Neuronal stem cell (in vitro differentiated cells): ENCODE measurements around the gene SH3PXD2A.
A peak's percentile ranks its signal among the peaks of the same experiment; 100 is the strongest.

ENCODE experiments used
- DNase-seq: peaks from one replicate; pipeline ENCODE4 v3.0.0-alpha.2; 2013; ENCODE audit warnings: low spot score
- H2AFZ ChIP-seq: one replicate; pipeline ENCODE4 v1.6.1; 2013; ENCODE audit warnings: mild to moderate bottlenecking, low read length, inconsistent platforms
- H2AK5ac ChIP-seq: 2 replicates; pipeline ENCODE4 v1.6.1; 2013; ENCODE audit warnings: low read depth, mild to moderate bottlenecking, inconsistent platforms, low read length, moderate library complexity, mixed read lengths
- H2BK120ac ChIP-seq: 2 replicates; pipeline ENCODE4 v1.6.1; 2013; ENCODE audit warnings: low read depth, mild to moderate bottlenecking, inconsistent platforms, low read length, moderate library complexity, mixed read lengths
- H2BK12ac ChIP-seq: one replicate; pipeline ENCODE4 v1.6.1; 2013; ENCODE audit warnings: low read length, inconsistent platforms
- H2BK15ac ChIP-seq: 2 replicates; pipeline ENCODE4 v1.6.1; 2013; ENCODE audit warnings: mild to moderate bottlenecking, low read length, inconsistent platforms, mixed read lengths
- H2BK5ac ChIP-seq: one replicate; pipeline ENCODE4 v1.6.1; 2013; ENCODE audit warnings: inconsistent platforms, mild to moderate bottlenecking, low read length, moderate library complexity
- H3K14ac ChIP-seq: one replicate; pipeline ENCODE4 v1.6.1; 2013; ENCODE audit warnings: low read length, inconsistent platforms
- H3K18ac ChIP-seq: 2 replicates; pipeline ENCODE4 v1.6.1; 2013; ENCODE audit warnings: low read length, inconsistent platforms
- H3K23ac ChIP-seq: 2 replicates; pipeline ENCODE4 v1.6.1; 2013; ENCODE audit warnings: low read depth, mild to moderate bottlenecking, mixed read lengths, low read length, inconsistent platforms; ENCODE audit not compliant: poor library complexity
- H3K27ac ChIP-seq: replicated peaks from 3 replicates; pipeline ENCODE4 v1.5.1; 2013; ENCODE audit warnings: low read length, inconsistent platforms
- H3K27me3 ChIP-seq, 3 experiments: 2 replicates each; pipeline ENCODE4 v1.6.1; 2013; ENCODE audit warnings: low read length in 3 of 3, mild to moderate bottlenecking in 2 of 3, inconsistent platforms in 1 of 3, low read depth in 1 of 3, mixed read lengths in 1 of 3, moderate library complexity in 1 of 3; ENCODE audit not compliant: control insufficient read depth in 3 of 3, insufficient read depth in 3 of 3
- H3K36me3 ChIP-seq, 2 donors: replicated peaks in 1 of 2; 2 replicates each; pipeline ENCODE4 v1.6.1; 2013; ENCODE audit warnings: low read length in 2 of 2; ENCODE audit not compliant: control insufficient read depth in 2 of 2, insufficient read depth in 2 of 2
- H3K4ac ChIP-seq: 2 replicates; pipeline ENCODE4 v1.6.1; 2013; ENCODE audit warnings: inconsistent platforms, mild to moderate bottlenecking, low read length, moderate library complexity
- H3K4me1 ChIP-seq, 2 donors: 1 replicate in 1 of 2; 2 replicates in 1 of 2; pipeline ENCODE4 v1.6.1; 2013; ENCODE audit warnings: low read length in 2 of 2, low read depth in 1 of 2; ENCODE audit not compliant: control insufficient read depth in 2 of 2, insufficient read depth in 1 of 2
- H3K4me2 ChIP-seq: one replicate; pipeline ENCODE4 v1.6.1; 2013; ENCODE audit warnings: mild to moderate bottlenecking, low read length, inconsistent platforms; ENCODE audit not compliant: insufficient read depth, poor library complexity, severe bottlenecking
- H3K4me3 ChIP-seq, 2 donors: 2 replicates each; pipeline ENCODE4 v1.5.1; 2013; ENCODE audit warnings: low read length in 2 of 2, mild to moderate bottlenecking in 2 of 2, inconsistent platforms in 1 of 2, moderate library complexity in 1 of 2
- H3K79me1 ChIP-seq: one replicate; pipeline ENCODE4 v1.6.1; 2013; ENCODE audit warnings: low read depth, mild to moderate bottlenecking, inconsistent platforms, low read length, moderate library complexity
- H3K9ac ChIP-seq: one replicate; pipeline ENCODE4 v1.6.1; 2013; ENCODE audit warnings: mild to moderate bottlenecking, low read depth, low read length, inconsistent platforms; ENCODE audit not compliant: poor library complexity
- H3K9me3 ChIP-seq, 2 donors: replicated peaks in 1 of 2; 2 replicates each; pipeline versions ENCODE3 to v1.6.1; 2013; ENCODE audit warnings: low read length in 2 of 2, mild to moderate bottlenecking in 2 of 2, inconsistent platforms in 1 of 2, low read depth in 1 of 2, mixed read lengths in 1 of 2, moderate library complexity in 1 of 2; ENCODE audit not compliant: control insufficient read depth in 2 of 2, insufficient read depth in 1 of 2
- H4K8ac ChIP-seq: one replicate; pipeline ENCODE4 v1.6.1; 2013; ENCODE audit warnings: low read depth, mild to moderate bottlenecking, inconsistent platforms, low read length, moderate library complexity
- H4K91ac ChIP-seq: one replicate; pipeline ENCODE4 v1.6.1; 2013; ENCODE audit warnings: low read length, low read depth, mild to moderate bottlenecking, inconsistent platforms; ENCODE audit not compliant: poor library complexity
- WGBS, 2 donors: extraction: QIAGEN DNeasy Blood & Tissue Kit; methylation state at CpG; one replicate each; pipeline ENCODE4 v1.1.7; 2013; ENCODE audit warnings: missing lambda C conversion rate in 2 of 2, mixed read lengths in 1 of 2; ENCODE audit not compliant: insufficient read length in 2 of 2, insufficient replicate concordance in 1 of 2; ENCODE audit errors: extremely low coverage in 2 of 2; 5-methylcytosine and 5-hydroxymethylcytosine counted together

Gene SH3PXD2A

DNA sequence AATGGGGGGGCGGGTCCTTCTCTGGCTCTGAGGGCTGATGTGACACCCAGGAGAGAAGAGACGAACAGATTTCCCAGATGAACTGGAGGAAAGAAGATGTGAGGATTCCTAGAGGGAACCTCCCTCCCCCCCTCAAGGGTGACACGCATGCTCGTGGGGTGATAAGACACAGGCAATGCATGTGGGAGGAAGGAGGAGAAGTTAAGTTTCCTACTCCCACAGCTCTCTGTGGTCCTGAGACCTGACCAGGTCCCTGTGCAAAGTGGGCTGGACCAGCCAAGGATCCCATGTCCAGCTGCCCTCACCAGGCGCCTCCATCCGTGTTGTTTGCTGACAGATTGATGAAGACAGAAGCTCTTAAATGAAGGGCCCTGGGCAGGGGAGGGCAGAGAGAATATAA is 112.6 kb downstream of the SH3PXD2A start:
- H3K4me2 ChIP-seq: no peak overlapping the region
- H2BK120ac ChIP-seq: no peak overlapping the region
- H3K36me3 ChIP-seq: no peaks in the 10 kb centered on the region
- no peak overlapping the region for H2AK5ac ChIP-seq
- H4K91ac ChIP-seq: no peak overlapping the region
- H2BK5ac ChIP-seq: no peak overlapping the region
- no peak overlapping the region for H3K27ac ChIP-seq
- peak overlapping the region; percentile 37 for H3K18ac ChIP-seq
- H3K23ac ChIP-seq: no peak overlapping the region
- no peak overlapping the region for H2AFZ ChIP-seq
- H3K9me3 ChIP-seq: no peaks in the 10 kb centered on the region
- H4K8ac ChIP-seq: no peak overlapping the region
- H3K14ac ChIP-seq: no peak overlapping the region
- no peak overlapping the region for H3K4ac ChIP-seq
- no peak overlapping the region for H3K4me3 ChIP-seq
- DNase-seq: no peak
- H3K4me1 ChIP-seq: peaks cover 5 to 19% of the 10 kb centered on the region in 2 donors
- no peaks in the 10 kb centered on the region for H3K27me3 ChIP-seq
- no CpG with 5 or more reads among the region's 6 CpGs for WGBS, 2 donors
- H3K9ac ChIP-seq: no peak overlapping the region
- H2BK15ac ChIP-seq: no peak overlapping the region
- H3K79me1 ChIP-seq: no peaks in the 10 kb centered on the region
- no peak overlapping the region for H2BK12ac ChIP-seq

DNA sequence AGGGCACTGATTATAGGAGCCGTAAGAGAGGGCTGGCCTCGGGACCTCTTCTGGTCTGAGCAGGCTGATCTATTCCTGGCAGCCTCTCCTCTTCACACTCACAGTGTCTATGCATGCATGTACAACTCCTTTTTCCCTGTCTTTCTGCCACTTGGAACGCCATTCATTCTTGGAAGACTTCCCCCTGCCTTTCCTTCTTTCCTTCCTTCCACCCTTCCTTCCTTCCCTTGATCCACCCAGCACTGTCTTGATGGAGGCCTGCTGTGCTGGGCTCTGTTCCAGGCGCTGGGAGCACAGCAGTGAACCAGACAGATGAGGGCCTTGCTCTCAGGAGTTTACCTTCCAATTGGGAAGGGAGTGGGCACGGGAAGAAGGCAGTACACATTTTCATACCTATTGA is 114.8 kb downstream of the SH3PXD2A start:
- Histone ChIP-seq H2BK12ac (no peak overlapping the region), H3K14ac (no peak overlapping the region), H2AK5ac (no peak overlapping the region), H3K18ac (no peak overlapping the region), H3K4me2 (no peak overlapping the region), H3K4me1 (peaks cover 5 to 22% of the 10 kb centered on the region in 2 donors), H3K27ac (no peak overlapping the region), H2BK5ac (no peak overlapping the region), H3K27me3 (no peaks in the 10 kb centered on the region), H3K79me1 (no peaks in the 10 kb centered on the region), H3K9ac (no peak overlapping the region), H2BK120ac (no peak overlapping the region), H3K23ac (no peak overlapping the region), H3K4me3 (no peak overlapping the region), H4K91ac (no peak overlapping the region), H2BK15ac (no peak overlapping the region), H3K9me3 (no peaks in the 10 kb centered on the region), H2AFZ (no peak overlapping the region), H3K36me3 (no peaks in the 10 kb centered on the region), H4K8ac (no peak overlapping the region), H3K4ac (no peak overlapping the region)
- WGBS, 2 donors: no CpG with 5 or more reads among the region's 5 CpGs
- no peak for DNase-seq

DNA sequence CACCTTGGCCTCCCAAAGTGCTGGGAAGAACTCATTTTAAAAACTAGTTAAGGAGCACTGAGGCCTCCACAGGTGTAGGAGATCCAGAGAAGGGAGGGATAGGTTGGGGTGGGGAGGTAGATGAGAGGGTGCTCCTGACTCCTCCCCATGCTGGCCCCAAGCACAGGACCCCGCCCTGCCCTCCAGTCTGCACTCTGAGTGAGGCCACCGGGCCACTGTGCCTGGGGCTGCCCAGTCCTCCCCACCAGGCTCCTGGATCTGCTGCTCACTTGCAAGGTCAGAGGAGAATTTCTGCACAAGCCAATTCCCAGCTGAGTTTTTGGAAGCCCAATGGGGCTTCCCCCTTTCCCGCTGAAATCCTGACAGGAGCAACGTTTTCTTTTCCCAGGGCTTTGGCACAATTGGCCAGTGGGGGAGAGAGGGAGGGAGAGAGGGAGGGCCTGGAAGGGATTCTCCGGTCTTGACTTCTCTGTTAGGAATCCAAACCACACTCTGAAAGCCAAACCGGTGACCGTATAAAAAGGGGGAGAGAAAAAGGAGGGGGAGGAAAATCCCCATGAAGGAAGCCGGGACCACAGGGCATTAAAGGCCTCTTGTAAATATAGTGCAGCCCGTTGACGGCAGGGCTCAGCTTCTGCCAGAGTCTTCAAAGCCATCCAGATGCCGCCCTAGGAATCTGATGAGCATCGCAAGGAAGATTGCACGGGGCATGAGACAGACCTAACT is 116.2 kb downstream of the SH3PXD2A start:
- Histone ChIP-seq H3K18ac (peak overlapping the region; percentile 44), H3K4me2 (no peak overlapping the region), H4K8ac (no peak overlapping the region), H3K4ac (no peak overlapping the region), H2BK120ac (no peak overlapping the region), H2AK5ac (no peak overlapping the region), H3K36me3 (peaks cover 0 to 3% of the 10 kb centered on the region in 2 donors), H3K14ac (no peak overlapping the region), H3K23ac (no peak overlapping the region), H2BK15ac (no peak overlapping the region), H2BK5ac (no peak overlapping the region), H3K79me1 (no peaks in the 10 kb centered on the region), H2BK12ac (peak overlapping the region; percentile 73), H3K9me3 (no peaks in the 10 kb centered on the region), H3K4me3 (no peak overlapping the region), H3K27me3 (no peaks in the 10 kb centered on the region), H3K27ac (peak overlapping the region; percentile 36), H3K4me1 (peaks cover 5 to 20% of the 10 kb centered on the region in 2 donors), H3K9ac (no peak overlapping the region), H2AFZ (peak overlapping the region; percentile 9), H4K91ac (no peak overlapping the region)
- no CpG with 5 or more reads among the region's 13 CpGs for WGBS, 2 donors
- peak; percentile 30 for DNase-seq

DNA sequence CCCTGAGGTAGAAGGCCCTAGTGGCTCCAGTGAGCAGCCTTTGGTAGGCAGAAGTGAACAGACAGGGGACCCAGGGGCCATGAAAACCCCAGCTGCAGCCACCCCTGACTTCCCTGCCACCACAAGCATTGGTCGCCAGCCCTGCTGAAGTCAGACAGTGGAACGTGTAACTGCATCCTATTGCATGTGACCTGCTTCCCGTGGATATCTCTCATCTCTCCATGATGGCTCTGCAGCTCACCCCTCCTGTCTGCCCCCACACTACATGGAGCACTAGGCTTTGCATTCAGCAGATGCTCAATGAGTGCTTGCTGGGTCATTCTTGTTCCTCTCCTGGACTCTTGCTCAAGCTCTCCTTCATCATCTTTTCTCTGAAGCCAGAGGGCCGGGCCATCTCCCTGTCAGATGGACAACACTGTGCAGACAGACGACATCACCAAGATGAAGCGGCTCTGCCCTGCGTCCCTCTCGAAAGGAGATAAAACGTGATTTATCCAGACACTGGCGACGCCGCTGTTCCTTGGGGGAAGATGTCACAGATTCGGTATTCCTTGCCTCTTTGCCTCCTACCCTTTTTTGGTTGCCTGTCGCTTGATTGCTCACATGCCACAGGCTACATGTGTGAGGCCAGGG is 117.5 kb downstream of the SH3PXD2A start:
- WGBS, 2 donors: no CpG with 5 or more reads among the region's 14 CpGs

More for the DNA sequence above, 117.5 kb downstream of the SH3PXD2A start:
- no peaks in the 10 kb centered on the region for H3K9me3 ChIP-seq
- DNase-seq: no peak
- H3K14ac ChIP-seq: no peak overlapping the region
- H3K9ac ChIP-seq: no peak overlapping the region
- H3K27me3 ChIP-seq: no peaks in the 10 kb centered on the region
- no peak overlapping the region for H3K27ac ChIP-seq
- no peak overlapping the region for H3K4me2 ChIP-seq
- H2BK120ac ChIP-seq: no peak overlapping the region
- H3K18ac ChIP-seq: no peak overlapping the region
- no peak overlapping the region for H4K91ac ChIP-seq
- H4K8ac ChIP-seq: no peak overlapping the region
- H3K36me3 ChIP-seq: peaks cover 0 to 3% of the 10 kb centered on the region in 2 donors
- H2BK5ac ChIP-seq: no peak overlapping the region
- no peaks in the 10 kb centered on the region for H3K79me1 ChIP-seq
- H2AFZ ChIP-seq: no peak overlapping the region
- peak overlapping the region; percentile 65 for H2AK5ac ChIP-seq
- no peak overlapping the region for H2BK12ac ChIP-seq
- H3K23ac ChIP-seq: no peak overlapping the region
- H3K4me3 ChIP-seq: no peak overlapping the region
- no peak overlapping the region for H2BK15ac ChIP-seq
- H3K4me1 ChIP-seq: peaks cover 8 to 23% of the 10 kb centered on the region in 2 donors
- no peak overlapping the region for H3K4ac ChIP-seq
